K562 (cell line): ENCODE measurements around the gene PRR36. TPM values are rescaled to one million over a fixed set of nuclear protein-coding genes. Genes with fewer than 3 reads are reported as not detected.
A peak's percentile ranks its signal among the peaks of the same experiment; 100 is the strongest.

Experiments
- ARID1B ChIP-seq: fragments of 450-650 bp; IDR thresholded peaks from 2 replicates; pipeline ENCODE4 v1.6.1; 2016; ENCODE audit warnings: antibody characterized with exemption, mild to moderate bottlenecking, inconsistent platforms
- CC2D1A ChIP-seq: fragments of 450-650 bp; IDR thresholded peaks from 2 replicates; pipeline ENCODE4 v1.6.1; 2017; ENCODE audit warnings: mild to moderate bottlenecking
- CREM ChIP-seq: IDR thresholded peaks from 2 replicates; pipeline ENCODE4 v1.6.1; 2014; ENCODE audit warnings: antibody characterized with exemption, low read depth
- FOXJ3 ChIP-seq: sonication (generic); formaldehyde crosslinking; IDR thresholded peaks from 2 replicates; pipeline ENCODE4 v1.4.0; 2020; ENCODE audit warnings: mild to moderate bottlenecking, missing genetic modification reagents
- GABPA ChIP-seq: fragments of 200-800 bp; sonication (Bioruptor generic); conservative IDR thresholded peaks from 2 replicates; pipeline ENCODE4 v1.6.1; 2016; ENCODE audit warnings: low read depth, missing genetic modification characterization, missing compliant biosample characterization
- HDAC2 ChIP-seq: fragments of 450-650 bp; IDR thresholded peaks from 2 replicates; pipeline ENCODE4 v1.6.1; 2016; ENCODE audit warnings: mild to moderate bottlenecking
- HINFP ChIP-seq: fragments of 450-650 bp; conservative IDR thresholded peaks from 2 replicates; pipeline ENCODE4 v1.6.1; 2016; ENCODE audit warnings: missing genetic modification characterization, low read depth, mild to moderate bottlenecking, control low read depth, missing compliant biosample characterization
- HNRNPLL ChIP-seq: fragments of 200-400 bp; formaldehyde crosslinking; IDR thresholded peaks from 2 replicates; pipeline ENCODE4 v1.6.1; 2017; ENCODE audit warnings: low read length, low read depth, mild to moderate bottlenecking; ENCODE audit not compliant: poor library complexity, severe bottlenecking
- MAFF ChIP-seq: IDR thresholded peaks from 2 replicates; pipeline ENCODE4 v1.6.1; 2012; ENCODE audit warnings: low read length, improper control_type of control experiment
- NFIX ChIP-seq: fragments of 250-450 bp; sonication (Bioruptor Pico); IDR thresholded peaks from 2 replicates; pipeline ENCODE4 v1.4.0; 2020; ENCODE audit warnings: low read depth, mild to moderate bottlenecking, moderate library complexity
- NFYB ChIP-seq: IDR thresholded peaks from 2 replicates; pipeline ENCODE4 v1.6.1; 2011; ENCODE audit warnings: mild to moderate bottlenecking, moderate library complexity; ENCODE audit not compliant: insufficient read length; ENCODE audit errors: extremely low read depth
- POLR2B ChIP-seq: fragments of 450-650 bp; IDR thresholded peaks from 2 replicates; pipeline ENCODE4 v1.6.1; 2018; ENCODE audit warnings: low read depth; ENCODE audit not compliant: partially characterized antibody
- PURB ChIP-seq: sonication (generic); formaldehyde crosslinking; IDR thresholded peaks from 2 replicates; pipeline ENCODE4 v1.9.0; 2021; ENCODE audit warnings: low read depth, mild to moderate bottlenecking, missing genetic modification reagents
- RUNX1 ChIP-seq: sonication (generic); IDR thresholded peaks from 2 replicates; pipeline ENCODE4 v1.6.1; 2016; ENCODE audit warnings: antibody characterized with exemption, low read depth
- SUPT5H ChIP-seq: fragments of 450-650 bp; IDR thresholded peaks from 2 replicates; pipeline ENCODE4 v1.6.1; 2016
- TAF1 ChIP-seq: IDR thresholded peaks from 2 replicates; pipeline ENCODE4 v1.6.1; 2011; ENCODE audit warnings: mild to moderate bottlenecking, low read length, moderate library complexity; ENCODE audit not compliant: insufficient read depth, control insufficient read depth, severe bottlenecking; ENCODE audit errors: extremely low read depth
- TSC22D4 ChIP-seq: fragments of 450-650 bp; IDR thresholded peaks from 2 replicates; pipeline ENCODE4 v1.6.1; 2016; ENCODE audit warnings: missing genetic modification characterization, missing biosample characterization, control low read depth
- ZMIZ1 ChIP-seq, 2 experiments: fragments of 150-350 bp in 1 of 2; IDR thresholded peaks; 2 replicates each; pipeline ENCODE4 v1.6.1; 2012 to 2016; ENCODE audit warnings: low read depth in 2 of 2, low read length in 2 of 2, mild to moderate bottlenecking in 1 of 2, moderate library complexity in 1 of 2
- ZNF280B ChIP-seq: fragments of 250-450 bp; sonication (Bioruptor Pico); IDR thresholded peaks from 2 replicates; pipeline ENCODE4 v1.5.1; 2021; ENCODE audit warnings: mild to moderate bottlenecking
- ZNF431 ChIP-seq: sonication (generic); formaldehyde crosslinking; IDR thresholded peaks from 2 replicates; pipeline ENCODE4 v1.8.0; 2022; ENCODE audit warnings: mild to moderate bottlenecking, missing genetic modification reagents
- ZNF507 ChIP-seq: conservative IDR thresholded peaks from 2 replicates; pipeline ENCODE4 v1.6.1; 2017; ENCODE audit warnings: missing genetic modification characterization, missing compliant biosample characterization
- polyA plus RNA-seq, 8 experiments: library from polyadenylated mRNA; depleted of rRNA in 4 of 8; stranded (reverse) in 5 of 8; unstranded in 3 of 8; fragments of >200 nt; fragmentation: Nextera tagmentation in 2 of 8; fragmentation: Illumina TruSeq in 1 of 8; extraction: Ambion mirVana in 2 of 8; extraction: Trizol in 1 of 8; gene quantifications; 2 replicates each; pipeline versions ENCODE4 v1.2.1 to v1.2.3, GENCODE V29; 2011 to 2014; ENCODE audit warnings: inconsistent platforms in 1 of 8, missing spikeins in 1 of 8
- total RNA-seq, 7 experiments: library from RNA; depleted of rRNA in 6 of 7; stranded (reverse); fragments of >200 nt in 6 of 7; fragmentation: Illumina TruSeq in 2 of 7; extraction: Trizol in 2 of 7; gene quantifications; 2 replicates each; pipeline versions ENCODE4 v1.2.1 to v1.2.3, GENCODE V29; 2011 to 2021; ENCODE audit warnings: low replicate concordance in 1 of 7
- TF ChIP-seq, protein P1 (sequence below): fragments of 250-450 bp; sonication (Bioruptor Pico); IDR thresholded peaks from 2 replicates; pipeline ENCODE4 v1.5.0; 2021

The PRR36 gene
- total and polyA plus RNA-seq, 9 of the 15 experiments (the other 6 are each of a cell fraction or from before 2014, with no cell fraction given): 0.05 to 0.42 (median 0.06) TPM; not detected in 6

- TF ChIP-seq POLR2B: no peak
- peak; percentile 39; the same call in 1 of the 2 replicates for TF ChIP-seq ZNF431
- TF ChIP-seq HDAC2: peak; percentile 62; the same call in 1 of the 2 replicates
- TF ChIP-seq RUNX1: no peak
- TF ChIP-seq PURB: no peak
- TF ChIP-seq ZNF280B: no peak
- no peak for TF ChIP-seq NFIX (CRISPR knock-in tag)
- no peak for TF ChIP-seq ZNF507 (tag)
- no peak for TF ChIP-seq CC2D1A
- peak; percentile 92 for TF ChIP-seq CREM
- TF ChIP-seq TAF1: peak; percentile 51
- no peak for TF ChIP-seq FOXJ3 (CRISPR knock-in tag)
- TF ChIP-seq, protein P1, sequence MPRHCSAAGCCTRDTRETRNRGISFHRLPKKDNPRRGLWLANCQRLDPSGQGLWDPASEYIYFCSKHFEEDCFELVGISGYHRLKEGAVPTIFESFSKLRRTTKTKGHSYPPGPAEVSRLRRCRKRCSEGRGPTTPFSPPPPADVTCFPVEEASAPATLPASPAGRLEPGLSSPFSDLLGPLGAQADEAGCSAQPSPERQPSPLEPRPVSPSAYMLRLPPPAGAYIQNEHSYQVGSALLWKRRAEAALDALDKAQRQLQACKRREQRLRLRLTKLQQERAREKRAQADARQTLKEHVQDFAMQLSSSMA (CRISPR knock-in tag): no peak
- 0 out of 2 replicates have a peak, but pooled peaks have one; percentile 32 for TF ChIP-seq ARID1B
- TF ChIP-seq NFYB: no peak
- peak; percentile 48; the same call in 1 of the 2 replicates for TF ChIP-seq SUPT5H
- no peak for TF ChIP-seq HINFP (tag)
- peak; percentile 21 for TF ChIP-seq HNRNPLL
- TF ChIP-seq ZMIZ1 (IDR thresholded peaks at IDR 0.05; ENCODE audit: low read depth in 2 of 2, low read length in 2 of 2): 0 out of 4 replicates have a peak, but pooled peaks of 1 of the 2 experiments have one; percentile 29
- TF ChIP-seq MAFF: 0 out of 2 replicates have a peak, but pooled peaks have one; percentile 8
- no peak for TF ChIP-seq TSC22D4 (tag)
- no peak for TF ChIP-seq GABPA (tag)
Observed at GRCh38 chr19:7858109-7858770, 15.9 kb downstream of the PRR36 start (continued).
